WI38 (cell line): ENCODE data around the gene NAA38.

ENCODE experiments used
- H3K4me3 ChIP-seq: 2 replicates; pipeline ENCODE4 v1.5.1; 2011; ENCODE audit warnings: low read depth, mild to moderate bottlenecking, control low read depth, low read length
- CTCF ChIP-seq: IDR thresholded peaks from 2 replicates; pipeline ENCODE4 v1.5.1; 2012; ENCODE audit warnings: low read depth, mild to moderate bottlenecking, control low read depth, low read length

NAA38 gene

DNA sequence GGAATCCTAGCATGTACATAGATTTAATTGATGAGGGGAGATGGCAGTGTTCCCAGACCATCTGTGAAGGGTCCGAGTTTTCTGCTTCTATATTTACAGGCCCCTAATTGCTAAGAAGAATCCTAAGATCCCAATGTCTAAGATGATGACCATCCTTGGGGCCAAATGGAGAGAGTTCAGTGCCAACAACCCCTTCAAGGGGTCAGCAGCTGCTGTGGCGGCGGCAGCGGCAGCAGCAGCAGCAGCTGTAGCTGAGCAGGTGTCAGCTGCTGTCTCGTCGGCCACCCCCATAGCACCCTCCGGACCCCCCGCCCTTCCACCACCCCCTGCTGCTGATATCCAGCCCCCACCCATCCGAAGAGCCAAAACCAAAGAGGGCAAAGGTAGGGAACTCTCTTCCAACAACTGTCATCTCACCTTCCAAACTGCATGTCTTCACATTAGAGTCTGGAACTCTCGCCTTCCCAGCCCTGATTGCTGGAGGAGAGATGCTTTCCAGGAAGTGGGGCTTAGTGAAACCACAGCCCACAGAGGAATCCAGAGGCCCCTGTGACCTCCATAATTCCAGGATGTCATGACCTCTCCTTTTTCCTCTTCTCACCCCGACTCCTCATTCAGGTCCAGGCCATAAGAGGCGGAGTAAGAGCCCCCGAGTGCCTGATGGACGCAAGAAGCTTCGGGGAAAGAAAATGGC is 36.0 kb upstream of the NAA38 start:
- TF ChIP-seq CTCF = no peak
- H3K4me3 ChIP-seq = no peak overlapping the region

- no peak overlapping the region for H3K4me3 ChIP-seq
- peak; percentile 40; the same call in 1 of the 2 replicates for TF ChIP-seq CTCF
Observed at GRCh38 chr17:7889166-7889955, 32.0 kb upstream of the NAA38 start.

GRCh38 chr17:7888184-7888920 is 31.0 kb upstream of the NAA38 start, which contains the start of gene CHD3:
Gene CHD3, plus strand, starts transcription at chr17:7888789. Its CDS starts 212 bp downstream, at chr17:7889001.
- TF ChIP-seq CTCF = no peak
- peak within 1 kb of the TSS; percentile 62 for H3K4me3 ChIP-seq

DNA sequence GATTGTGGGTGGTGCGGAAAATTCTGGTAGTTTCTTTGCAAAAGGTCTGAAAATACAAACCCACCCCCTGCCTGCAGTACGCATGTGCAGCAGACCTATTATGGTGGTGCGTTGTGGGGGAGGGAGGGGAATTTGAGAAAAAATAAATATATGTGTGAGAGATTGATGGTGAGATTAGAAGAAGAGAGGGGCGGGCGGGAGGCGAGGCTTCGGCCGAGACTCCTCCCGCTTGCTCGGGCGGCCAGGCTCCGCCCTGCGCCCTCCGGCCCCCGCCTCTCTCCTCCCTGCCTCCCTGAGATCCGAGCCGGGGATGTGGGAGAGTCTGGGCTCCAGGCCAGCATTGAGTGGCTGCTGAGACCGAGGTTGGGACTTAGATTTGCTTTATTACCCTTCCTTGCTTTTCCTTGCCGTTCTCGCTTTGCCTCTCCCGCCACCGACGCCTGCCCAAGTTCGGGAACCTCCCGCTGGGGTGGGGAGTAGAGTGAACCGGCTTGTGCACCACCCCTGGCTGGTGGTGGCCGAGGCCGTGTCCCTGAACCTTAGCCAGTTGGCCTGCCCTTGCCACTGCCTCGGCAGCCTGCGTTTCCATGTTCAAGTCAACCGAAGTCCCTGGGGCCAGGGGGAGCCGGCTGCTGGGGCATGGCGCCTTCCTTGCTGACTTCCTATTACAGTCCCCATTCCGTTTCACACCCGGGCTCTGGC is 30.3 kb upstream of the NAA38 start:
- H3K4me3 ChIP-seq = peak overlapping the region; percentile 80
- no peak for TF ChIP-seq CTCF

- H3K4me3 ChIP-seq = peak overlapping the region; percentile 80
- TF ChIP-seq CTCF = no peak
Observed at GRCh38 chr17:7887038-7887481, 29.7 kb upstream of the NAA38 start.

GRCh38 chr17:7886227-7887037 is 29.1 kb upstream of the NAA38 start:
- H3K4me3 ChIP-seq = peak overlapping the region; percentile 80
- no peak for TF ChIP-seq CTCF
